ENCODE data around the gene GPR31.

GPR31 gene

DNA sequence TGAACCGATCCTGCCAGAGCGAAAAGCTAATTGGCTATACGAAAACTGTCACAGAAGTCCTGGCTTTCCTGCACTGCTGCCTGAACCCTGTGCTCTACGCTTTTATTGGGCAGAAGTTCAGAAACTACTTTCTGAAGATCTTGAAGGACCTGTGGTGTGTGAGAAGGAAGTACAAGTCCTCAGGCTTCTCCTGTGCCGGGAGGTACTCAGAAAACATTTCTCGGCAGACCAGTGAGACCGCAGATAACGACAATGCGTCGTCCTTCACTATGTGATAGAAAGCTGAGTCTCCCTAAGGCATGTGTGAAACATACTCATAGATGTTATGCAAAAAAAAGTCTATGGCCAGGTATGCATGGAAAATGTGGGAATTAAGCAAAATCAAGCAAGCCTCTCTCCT lies 20.7 kb downstream of the GPR31 start:
- no peak for DNase-seq

DNA sequence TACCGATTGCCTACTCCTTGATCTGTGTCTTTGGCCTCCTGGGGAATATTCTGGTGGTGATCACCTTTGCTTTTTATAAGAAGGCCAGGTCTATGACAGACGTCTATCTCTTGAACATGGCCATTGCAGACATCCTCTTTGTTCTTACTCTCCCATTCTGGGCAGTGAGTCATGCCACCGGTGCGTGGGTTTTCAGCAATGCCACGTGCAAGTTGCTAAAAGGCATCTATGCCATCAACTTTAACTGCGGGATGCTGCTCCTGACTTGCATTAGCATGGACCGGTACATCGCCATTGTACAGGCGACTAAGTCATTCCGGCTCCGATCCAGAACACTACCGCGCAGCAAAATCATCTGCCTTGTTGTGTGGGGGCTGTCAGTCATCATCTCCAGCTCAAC lies 21.4 kb downstream of the GPR31 start:
- DNase-seq = no peak

DNA sequence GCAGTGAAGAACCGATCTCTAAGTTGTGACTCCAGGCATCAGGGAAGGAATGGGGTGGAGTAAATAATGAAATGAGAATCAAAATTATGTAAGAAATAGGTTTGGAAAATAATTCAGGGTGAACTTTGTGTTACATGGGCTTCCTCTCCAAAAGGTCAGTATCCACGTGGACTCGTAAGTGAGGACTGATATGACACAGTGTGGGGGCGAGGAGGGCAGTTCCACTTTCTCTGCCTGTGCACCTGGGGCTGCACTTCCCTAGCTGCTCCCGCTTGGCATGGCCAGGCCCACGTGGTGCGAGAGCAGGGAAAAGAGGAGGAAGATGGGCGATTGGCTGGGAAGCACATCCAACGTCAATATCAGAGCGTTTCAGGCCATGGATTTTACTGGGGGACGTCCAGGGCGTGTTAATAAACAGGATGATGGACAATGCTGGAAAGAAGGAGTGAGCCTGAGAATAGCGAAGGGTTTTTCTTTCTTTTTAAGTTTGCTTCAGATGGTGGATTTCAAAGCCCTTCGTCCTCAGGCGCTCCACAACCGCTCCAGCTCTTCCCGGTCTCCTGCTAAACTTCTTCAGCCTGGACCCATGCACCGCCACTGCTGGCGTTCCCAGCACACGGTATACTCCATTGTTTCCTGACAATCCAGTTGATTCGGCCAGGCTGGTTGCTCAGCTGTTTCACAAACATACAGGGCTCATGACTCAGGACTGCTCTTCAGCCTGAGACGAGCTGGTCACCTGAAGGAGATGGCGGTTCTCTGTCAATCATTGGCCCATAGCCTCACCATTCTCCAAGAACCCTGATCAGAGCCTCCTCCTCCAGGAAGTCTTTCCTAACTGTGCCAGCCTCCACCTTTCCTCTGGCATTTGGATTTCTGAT lies 23.1 kb downstream of the GPR31 start:
- no peak for DNase-seq

DNA sequence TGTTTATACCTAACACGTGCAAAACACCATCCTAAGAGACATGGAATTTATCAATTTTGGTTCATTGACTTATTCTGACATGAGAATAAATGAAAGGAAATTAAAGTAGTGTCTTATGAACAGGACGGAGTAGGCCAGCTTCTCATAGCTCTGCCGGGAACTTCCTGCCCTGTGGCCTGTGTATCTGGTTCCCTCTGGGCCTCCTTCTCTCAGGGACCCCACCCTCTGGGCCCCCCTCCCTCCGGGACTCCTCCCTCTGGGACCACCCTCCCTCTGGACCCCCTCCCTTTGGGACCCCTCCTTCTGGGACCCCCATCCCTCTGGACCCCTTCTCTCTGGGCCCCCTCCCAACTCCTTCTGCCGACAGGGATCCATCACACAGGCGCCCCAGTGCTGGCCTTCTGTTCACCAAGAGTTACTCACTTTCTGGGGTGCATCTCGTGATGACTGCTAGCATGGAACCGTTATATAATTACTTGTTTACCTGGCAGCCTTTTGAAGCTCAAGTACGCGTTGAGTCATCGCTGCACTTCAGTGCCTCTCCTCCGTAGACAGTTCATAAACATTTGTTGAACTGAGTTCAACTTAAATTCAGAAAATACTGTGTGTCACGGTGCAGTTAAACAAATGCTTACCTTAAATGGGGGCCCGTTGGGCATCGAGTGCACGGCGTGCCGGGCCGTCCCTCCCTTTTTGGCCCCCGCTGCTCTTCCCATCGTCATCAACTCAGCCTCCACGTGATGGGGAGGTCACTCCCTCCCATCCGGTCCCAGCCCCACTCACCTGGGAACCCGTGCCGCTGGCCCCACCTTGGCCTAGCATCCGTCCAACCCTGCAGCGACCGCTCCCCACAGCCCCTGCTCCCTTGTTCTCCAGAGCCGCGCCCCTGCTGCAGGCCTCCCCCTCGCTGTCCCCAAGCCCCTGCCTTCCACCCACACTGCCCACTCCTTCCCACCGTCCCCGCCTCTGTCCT lies 26.8 kb downstream of the GPR31 start:
- DNase-seq = no peak

DNA sequence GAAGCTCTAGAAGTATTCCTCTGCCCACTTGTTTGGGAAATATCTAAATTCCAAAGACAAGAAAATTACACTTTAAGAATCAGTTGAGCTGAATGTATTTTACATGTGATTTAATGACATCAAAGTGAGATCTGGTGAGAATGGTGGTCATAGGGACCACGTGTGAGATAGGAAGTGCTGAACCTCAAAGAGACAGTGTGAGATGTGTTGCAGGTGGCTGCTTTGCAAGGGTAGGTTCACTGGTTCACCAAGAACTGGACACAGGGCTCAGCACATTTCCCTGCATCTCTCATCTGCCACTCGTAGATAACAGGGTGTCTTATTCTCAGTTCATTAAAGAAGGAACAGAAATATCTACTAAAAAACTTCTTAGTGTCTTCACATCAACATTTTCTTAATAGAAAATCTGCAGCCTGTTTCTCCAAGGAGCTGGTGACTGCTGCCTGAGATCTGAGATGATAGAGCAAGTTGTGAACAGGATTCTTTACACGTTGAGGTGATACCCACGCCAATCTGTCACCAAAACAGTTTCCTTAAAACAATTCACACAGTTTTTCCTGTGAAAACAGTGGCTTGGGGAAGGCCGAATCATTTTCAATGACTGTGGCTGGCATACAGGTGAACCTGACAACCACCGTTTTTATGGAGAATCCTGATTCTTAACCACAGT lies 27.6 kb downstream of the GPR31 start:
- DNase-seq = no peak

DNA sequence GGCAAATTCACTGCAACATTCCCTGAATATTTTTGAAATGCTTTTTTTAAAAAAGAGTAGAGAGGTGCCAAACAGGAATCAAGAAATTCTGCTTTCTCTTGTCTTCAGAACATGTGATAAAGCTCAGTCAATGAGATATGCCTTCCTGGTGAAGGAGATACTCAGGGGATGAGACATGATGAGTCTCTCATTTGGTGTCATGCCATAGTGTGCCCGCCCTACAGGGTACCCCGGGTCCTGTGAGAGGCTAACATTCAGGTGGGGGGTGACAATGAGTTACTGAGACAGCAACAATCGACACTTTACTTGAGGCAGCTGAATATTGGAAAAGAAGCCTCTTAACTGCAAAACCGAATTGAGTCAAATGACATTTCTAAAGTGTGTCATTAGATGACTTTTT lies 28.2 kb downstream of the GPR31 start:
- DNase-seq = no peak

DNA sequence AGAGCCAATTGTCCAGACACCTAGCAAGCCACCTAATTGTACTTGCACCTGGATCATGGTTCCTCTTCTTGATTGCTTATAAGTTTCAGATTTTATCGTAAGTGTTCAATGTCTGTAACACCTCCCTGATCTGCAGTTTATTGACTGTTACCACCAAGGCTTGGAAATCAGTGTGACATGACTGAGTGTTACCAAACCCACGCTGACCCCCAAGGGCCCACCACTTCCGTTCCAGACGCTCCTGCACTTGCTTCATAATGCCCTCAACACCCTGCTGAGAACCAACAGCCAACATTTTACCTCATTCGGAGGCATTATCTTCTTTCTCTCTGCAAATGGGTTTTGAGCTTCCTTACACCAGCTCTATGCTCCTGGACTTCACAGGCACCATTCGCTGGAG lies 28.6 kb downstream of the GPR31 start:
- no peak for DNase-seq

DNA sequence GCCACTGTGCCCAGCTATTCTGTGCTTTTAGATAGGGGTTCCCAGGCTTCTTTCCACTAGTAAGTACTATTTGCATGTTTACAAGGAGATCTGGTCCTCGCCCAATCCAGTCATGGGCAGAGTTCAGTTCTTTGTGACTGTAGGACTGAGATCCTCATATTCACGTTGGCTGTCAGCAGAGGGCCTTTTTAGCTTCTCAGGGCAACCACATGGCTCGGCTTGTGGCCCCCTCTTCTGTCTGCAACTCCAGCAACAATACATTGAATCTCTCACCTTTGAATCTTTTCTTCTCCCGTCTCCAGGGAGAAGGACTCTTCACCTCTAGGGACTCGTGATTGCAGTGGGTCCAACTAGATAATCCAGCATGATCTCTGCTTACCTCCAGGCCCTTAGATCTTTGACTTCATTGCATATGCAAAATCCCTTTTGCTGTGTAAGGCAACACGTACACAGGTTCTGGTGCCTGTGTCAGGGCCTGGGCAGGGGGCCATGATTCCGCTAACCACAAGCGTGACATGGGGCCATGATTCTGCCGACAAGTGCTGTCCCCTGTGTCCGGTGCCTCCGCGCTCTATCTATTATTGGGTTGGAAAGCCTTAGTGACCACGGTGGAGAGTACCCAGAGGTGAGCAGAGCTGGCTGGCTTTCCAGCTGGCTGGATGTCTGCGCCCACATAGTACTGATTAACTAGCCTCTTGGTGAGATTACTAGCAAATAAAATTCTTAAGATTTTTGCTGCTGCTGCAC lies 29.8 kb downstream of the GPR31 start:
- DNase-seq = no peak

DNA sequence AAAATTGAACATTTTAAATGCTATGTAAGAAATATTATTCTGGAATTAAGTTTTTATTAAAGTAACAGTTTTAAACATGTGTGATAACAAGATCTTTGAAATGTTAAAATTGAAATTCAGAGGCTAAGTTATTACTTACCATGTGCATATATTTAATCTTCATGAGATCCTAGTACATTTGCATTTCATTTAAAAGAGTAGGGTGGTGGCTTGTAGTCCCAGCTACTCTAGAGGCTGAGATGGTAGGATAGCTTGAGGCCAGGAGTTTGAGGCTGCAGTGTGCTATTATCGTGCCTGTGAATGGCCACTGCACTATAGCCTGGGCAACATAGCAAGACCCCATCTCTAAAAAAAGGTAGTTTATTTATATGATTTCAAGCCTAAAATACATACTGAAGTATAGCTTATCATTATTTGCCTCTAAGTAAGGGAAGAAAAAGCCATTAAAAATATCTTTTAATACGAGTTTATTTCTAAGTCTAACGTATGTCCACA lies 31.9 kb downstream of the GPR31 start:
- DNase-seq = no peak

DNA sequence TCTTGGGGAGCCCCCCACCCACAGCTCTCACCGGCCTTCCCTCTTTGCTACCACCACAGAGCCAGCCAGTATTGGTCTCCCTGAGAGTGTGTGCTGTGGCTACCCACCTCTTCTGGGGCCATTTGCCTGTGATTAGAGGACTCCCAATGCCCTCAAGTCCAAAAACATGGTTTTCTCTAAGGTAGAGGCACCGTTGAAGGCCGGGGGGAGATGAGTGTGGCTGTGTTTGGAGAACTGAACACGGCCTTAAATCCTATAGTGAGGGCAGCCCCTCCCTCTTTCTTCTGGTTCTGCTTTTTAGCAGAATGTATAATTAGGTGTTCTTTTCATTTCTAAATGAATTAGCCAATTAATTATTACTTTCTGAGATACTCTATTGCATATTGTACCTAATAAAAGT lies 32.4 kb downstream of the GPR31 start:
- DNase-seq = no peak

DNA sequence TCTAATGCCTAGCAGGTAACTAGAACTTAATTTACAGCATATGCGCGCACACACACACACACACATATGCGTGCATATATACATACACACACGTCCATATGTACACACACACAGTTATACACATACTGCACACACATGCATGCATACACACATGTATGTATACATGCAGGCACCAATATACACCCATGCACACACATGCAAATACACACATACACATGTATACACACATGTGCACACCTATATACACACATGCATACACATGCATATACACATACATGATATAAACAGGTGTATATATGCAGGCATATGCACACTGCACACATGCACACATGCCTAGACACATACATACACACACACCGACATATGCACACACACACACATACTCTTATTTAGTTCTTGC lies 33.0 kb downstream of the GPR31 start:
- DNase-seq = no peak

DNA sequence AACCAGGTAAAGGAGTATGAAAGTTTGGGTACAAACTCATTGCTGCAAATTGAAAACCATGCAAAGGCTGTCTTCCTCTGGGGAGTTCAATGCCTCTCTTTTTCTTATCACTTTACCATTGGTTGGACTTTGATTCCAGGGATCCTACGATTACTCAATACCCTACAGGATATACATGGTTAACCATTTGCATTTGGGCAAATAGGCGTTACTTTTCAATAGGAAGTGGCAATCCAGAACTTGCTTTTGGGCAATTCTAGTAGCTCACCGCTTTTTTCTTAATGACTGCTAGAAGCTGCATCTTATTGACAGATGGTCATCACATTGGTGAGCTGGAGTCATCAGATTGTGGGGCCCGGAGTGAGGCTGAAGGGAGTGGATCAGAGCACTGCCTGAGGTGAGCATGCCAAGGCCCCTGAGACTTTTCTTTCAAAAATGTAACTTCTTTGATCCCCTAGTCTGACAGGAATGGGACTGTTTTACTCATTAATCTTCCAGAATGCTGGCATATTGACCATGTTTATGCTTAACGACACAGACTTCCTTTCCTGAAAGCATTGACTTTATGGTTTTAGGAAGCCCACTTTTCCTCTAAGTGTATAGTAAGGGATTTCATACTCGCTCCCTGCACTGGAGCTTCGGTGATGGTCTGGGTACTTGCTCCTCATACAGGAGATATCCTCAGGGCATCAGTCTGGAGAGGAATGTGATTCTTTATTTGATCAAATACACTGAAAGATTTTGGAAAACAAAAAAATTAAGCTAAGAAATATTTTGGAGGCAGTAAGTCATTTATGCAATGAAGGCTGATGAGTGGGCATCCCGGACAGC lies 34.7 kb downstream of the GPR31 start, which contains the start of gene CCR6:
Gene CCR6 (plus strand): TSS at position 270 of the 831 bp plus-strand sequence. CDS start 13,039 bp downstream, outside the sequence.
- no peak for DNase-seq

DNA sequence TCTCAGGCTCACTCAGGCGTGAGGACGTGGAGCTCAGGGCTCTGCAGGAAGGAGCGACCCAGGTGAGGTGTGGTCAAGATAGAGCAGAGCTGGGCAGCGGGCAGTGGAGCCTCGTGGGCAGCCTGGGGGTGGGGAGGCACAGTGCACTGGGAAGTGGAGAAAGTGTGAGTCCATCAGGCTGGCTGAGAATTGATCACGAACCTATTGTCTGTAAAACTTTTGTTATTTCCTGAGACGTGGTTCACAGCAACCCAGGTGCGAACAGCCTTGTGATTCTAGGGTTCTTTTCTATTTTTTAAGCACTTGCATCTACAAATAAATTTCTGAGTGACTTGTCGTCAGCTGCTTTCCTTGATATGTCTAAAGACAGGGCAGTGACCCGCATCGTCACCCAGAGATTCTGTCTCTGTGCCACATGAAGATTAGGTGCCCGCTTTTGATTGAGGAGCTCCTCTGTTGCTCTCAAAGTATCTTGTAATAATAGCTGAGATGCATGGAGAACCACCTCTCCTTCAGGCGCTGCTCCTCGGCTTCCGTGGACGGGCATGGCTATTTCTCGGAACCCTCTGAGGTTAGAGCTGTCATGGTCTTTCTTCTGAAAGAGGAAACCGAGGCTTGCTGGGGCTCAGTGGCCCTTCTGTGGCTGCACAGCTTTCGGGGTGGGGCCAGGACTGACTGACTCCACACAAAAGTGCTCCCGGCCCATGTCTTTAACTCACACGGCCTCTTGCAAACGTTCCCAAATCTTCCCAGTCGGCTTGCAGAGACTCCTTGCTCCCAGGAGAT lies 35.5 kb downstream of the GPR31 start:
- no peak for DNase-seq

DNA sequence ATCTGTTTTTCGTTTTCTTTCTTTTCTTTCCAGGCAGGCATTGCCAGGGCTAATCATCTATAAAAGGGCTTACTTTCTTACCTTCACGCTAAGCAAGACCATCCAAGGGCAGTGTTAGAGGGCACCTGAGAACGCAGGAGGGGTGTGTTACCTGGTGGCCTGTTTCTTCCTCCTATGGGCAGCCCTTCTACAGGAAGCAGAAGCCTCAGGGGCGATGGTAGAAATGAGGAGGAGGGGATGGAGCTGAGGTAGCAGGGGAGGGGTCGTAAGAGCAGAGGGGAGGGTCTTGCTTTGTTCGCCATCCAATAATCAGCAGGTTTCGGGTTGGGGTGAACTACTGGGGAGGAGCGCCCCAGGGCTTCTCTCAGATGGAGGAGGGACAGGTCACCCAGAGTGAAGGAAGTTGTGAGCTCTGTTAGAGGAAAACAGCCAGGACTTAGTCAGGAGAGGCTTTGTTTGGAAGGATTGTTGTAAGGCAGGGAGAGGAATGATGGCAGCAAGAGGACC lies 36.4 kb downstream of the GPR31 start:
- DNase-seq = no peak

DNA sequence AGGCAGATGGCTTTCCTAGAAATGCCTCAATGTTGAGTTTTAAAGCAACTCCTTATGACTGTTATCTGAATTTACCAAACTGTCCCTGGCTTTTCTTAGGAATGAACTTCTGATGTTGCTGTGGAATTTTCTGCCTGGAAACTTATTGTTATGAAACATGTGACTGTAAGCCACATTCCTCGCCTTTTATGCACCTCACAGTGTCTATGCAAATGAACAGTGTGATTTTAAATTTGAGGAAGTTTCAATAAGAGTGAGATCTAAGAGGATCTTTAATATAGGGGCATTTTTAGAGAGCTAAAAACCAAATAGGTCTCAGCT lies 37.2 kb downstream of the GPR31 start:
- DNase-seq = no peak

DNA sequence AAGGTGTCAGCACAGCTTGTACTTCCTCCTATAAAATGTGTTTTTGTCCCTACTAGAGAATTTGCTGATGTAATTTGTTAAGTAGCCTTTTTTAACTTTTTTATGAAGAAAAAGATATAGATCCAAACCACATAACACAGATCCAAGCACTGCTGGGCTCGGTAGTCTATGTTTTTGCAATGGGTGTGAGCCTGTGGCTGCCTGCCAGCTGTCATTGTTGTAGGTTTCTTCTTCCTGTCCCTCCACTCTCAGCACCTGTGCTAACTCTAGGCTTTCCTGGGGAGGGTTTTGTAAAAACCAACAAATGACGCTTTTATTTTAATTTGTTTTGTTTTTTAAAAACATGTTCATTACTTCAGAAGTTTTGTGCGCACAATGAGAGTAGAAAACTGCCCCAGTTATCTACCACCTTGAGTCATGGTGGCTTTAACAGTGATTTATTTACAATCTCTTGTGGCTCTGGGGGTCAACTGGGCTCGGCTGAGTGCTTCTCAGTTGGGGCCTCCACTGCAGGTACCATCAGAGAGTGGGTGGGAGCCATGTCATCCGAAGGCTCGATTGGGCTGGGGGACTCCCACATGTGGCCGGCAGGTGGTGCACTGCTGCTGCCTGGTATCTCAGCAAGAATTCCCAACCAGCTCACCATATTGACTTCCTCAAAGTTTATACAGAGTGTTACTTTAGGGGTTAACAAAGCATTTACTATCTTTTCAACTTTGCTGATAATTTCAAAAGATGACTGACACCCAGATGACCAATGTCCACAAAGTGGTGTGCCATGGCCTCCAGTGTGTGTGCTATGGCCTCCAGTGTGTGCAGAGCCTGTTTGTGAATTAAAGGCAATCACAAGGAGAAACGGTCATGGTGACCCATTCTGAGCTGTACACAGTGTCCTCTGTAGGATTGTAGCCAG lies 37.9 kb downstream of the GPR31 start:
- DNase-seq = no peak

DNA sequence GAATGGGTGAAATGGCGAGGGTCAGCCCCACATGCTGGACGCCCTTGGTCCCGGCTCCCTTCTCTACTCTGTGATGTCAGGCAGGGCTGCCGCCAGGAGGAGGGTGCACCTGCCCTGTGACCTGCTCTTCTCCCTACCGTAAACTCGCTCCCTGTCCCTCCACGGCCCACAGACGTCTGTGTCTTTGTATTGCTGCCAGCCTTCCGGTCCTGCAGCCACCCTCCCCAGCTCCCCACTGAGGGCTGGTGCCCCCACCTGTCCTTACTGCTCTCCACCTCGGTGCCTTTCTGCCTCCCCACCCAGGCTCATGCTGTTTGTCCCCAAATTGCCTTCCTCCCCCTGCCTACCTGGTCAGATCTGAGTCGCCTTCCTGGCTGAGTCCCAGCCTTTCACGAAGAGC lies 38.9 kb downstream of the GPR31 start:
- DNase-seq = no peak

DNA sequence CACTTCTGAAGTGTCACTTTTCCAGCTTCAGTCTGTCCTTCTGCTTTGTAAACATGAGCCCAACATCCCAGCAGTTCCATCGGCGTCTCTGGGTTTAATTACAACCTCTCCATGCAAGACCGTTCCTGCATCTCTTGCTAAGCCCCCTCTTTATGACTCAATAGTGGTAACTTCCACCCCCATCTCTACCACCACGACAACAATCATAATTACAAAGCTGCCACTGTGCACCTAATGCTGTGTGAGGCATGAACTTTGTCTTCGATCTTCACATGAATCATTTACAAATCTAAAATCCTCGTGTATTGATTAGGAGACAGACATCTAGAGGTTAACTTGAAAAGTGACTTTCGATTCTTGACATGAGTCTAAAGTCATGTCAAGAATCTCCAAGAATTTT lies 39.8 kb downstream of the GPR31 start:
- no peak for DNase-seq

DNA sequence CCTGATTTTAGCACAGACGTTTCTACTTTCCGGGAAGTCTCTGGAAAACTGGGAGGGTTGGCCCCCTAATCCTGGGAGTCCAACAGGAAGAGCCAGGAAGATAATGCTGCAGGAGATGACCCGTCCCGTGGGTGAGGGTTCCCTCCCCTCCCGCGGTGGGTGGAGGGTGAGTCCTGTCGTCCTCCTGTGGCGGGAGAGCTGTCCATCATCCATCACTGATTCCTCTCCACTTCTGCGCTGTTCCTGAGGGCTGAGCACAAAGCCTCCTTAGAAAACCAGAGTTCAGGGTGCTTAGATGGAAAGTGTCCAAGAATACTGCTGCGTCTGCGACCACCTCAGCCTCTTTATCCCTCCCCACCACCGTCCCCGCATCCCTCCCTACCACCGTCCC lies 40.9 kb downstream of the GPR31 start:
- DNase-seq = no peak

Measured in hematopoietic multipotent progenitor cell treated with erythropoietin and hydrocortisone succinate and interleukin-3 and kit ligand, for 8 days (in vitro differentiated cells).